ENCODE results near the gene LSS. TPM values are rescaled to one million over a fixed set of nuclear protein-coding genes. Genes with fewer than 3 reads are reported as not detected.

Gene LSS
- total and polyA plus RNA-seq, 2 donors (not counting 3 experiments of a cell fraction or from before 2014, with no cell fraction given): 120 to 141 TPM

- POLR2A ChIA-PET: no interaction called here
- Histone ChIP-seq H3K79me2 (ENCODE audit: control insufficient read depth, insufficient read depth, low read length) (no peaks in the 10 kb centered on the region), H3K27me3 (ENCODE audit: control insufficient read depth in 2 of 2, insufficient read depth in 2 of 2, low read length in 2 of 2) (no peaks in the 10 kb centered on the region), H3K9ac (replicated peaks; ENCODE audit: extremely low read depth, insufficient read depth, low read length) (no peak overlapping the region), H3K4me1 (ENCODE audit: control insufficient read depth, extremely low read depth, insufficient read depth, low read length) (no peaks in the 10 kb centered on the region), H4K20me1 (replicated peaks; ENCODE audit: control insufficient read depth, extremely low read depth, insufficient read depth, low read length) (no peaks in the 10 kb centered on the region), H3K36me3 (ENCODE audit: control insufficient read depth in 2 of 2, extremely low read depth in 1 of 2, insufficient read depth in 2 of 2, low read length in 2 of 2) (peaks cover 25 to 52% of the 10 kb centered on the region in 2 experiments), H2AFZ (ENCODE audit: low read depth, low read length) (no peak overlapping the region), H3K4me3 (replicated peaks in 1 of 3; ENCODE audit: insufficient read depth in 1 of 3, low read depth in 1 of 3, low read length in 3 of 3) (no peak overlapping the region), H3K27ac (ENCODE audit: insufficient read depth, low read depth, low read length) (no peak overlapping the region), H3K9me1 (replicated peaks; ENCODE audit: control insufficient read depth, extremely low read depth, insufficient read depth, low read length) (no peaks in the 10 kb centered on the region), H3K9me3 (replicated peaks; ENCODE audit: control insufficient read depth, insufficient read depth, low read length) (no peaks in the 10 kb centered on the region), H3K4me2 (ENCODE audit: insufficient read depth, low read length) (no peak overlapping the region)
- CTCF ChIA-PET: no interaction called here
- no TSS peak for BruUV-seq (replicated peaks)
- TF ChIP-seq JUN (IDR thresholded peaks at IDR 0.05; ENCODE audit: borderline replicate concordance, insufficient read depth, insufficient read length, low read depth) (no peak), MYC (IDR thresholded peaks at IDR 0.05; ENCODE audit: low read depth, low read length) (no peak), MAX (IDR thresholded peaks at IDR 0.05; ENCODE audit: insufficient read depth, insufficient read length) (no peak), POLR2A (IDR thresholded peaks at IDR 0.05; ENCODE audit: low read depth, low read length) (no peak), EZH2 (IDR thresholded peaks at IDR 0.05; ENCODE audit: borderline replicate concordance, low read depth, low read length, severe bottlenecking) (no peak), POLR2AphosphoS5 (IDR thresholded peaks at IDR 0.05; ENCODE audit: insufficient read depth, low read depth, low read length) (no peak), CTCF (IDR thresholded peaks at IDR 0.05; ENCODE audit: extremely low read depth in 1 of 2, insufficient read depth in 1 of 2, low read depth in 1 of 2, low read length in 2 of 2) (no peak), FOS (IDR thresholded peaks at IDR 0.05; ENCODE audit: borderline replicate concordance, insufficient read depth, low read length) (no peak), GATA2 (IDR thresholded peaks at IDR 0.05; ENCODE audit: insufficient read depth, insufficient read length, low read depth, low read length) (no peak)
- DNase-seq (ENCODE audit: low read depth, low spot score) (no peak), FAIRE-seq (no peak)
- intact Hi-C loops (cut with micrococcal nuclease) (no loop called here), dilution Hi-C loops (cut with MboI; ENCODE audit: extremely low pct_ligation_motif_present, low sequenced_read_pairs) (no loop called here)
Measured at GRCh38 chr21:46247699-46248421, 19.3 kb upstream of the LSS start.

All from endothelial cell of umbilical vein (primary cell).